OCI-LY7 (cell line): ENCODE data around the gene CD226. TPM values are rescaled to one million over a fixed set of nuclear protein-coding genes. Genes with fewer than 3 reads are reported as not detected.

Experiments used
- BruUV-seq: library from RNA; stranded (reverse); fragments of 400-500 nt; replicated peaks from 2 replicates; lab custom pipeline; 2021; lab: Mats Ljungman, UMichigan
- CTCF ChIA-PET: fragments of 300-600 bp; sonication (Branson Sonifier 250); formaldehyde crosslinking; loops from one replicate; lab custom pipeline; 2022; ENCODE audit warnings: antibody characterized with exemption; ENCODE audit not compliant: unreplicated experiment; lab: Charles Lee
- POLR2A ChIA-PET: fragments of 300-600 bp; sonication (Branson Sonifier 250); formaldehyde crosslinking; loops from one replicate; lab custom pipeline; 2022; ENCODE audit warnings: antibody characterized with exemption; lab: Charles Lee
- DNase-seq: peaks from one replicate; pipeline ENCODE4 v3.0.0-alpha.2; 2015; ENCODE audit warnings: low spot score
- H2AFZ ChIP-seq: fragments of 200-600 bp; sonication (generic), shearing (Covaris generic); 2 replicates; pipeline ENCODE4 v1.6.1; 2014; ENCODE audit warnings: mild to moderate bottlenecking, antibody characterized with exemption, low read length, moderate library complexity
- H3K27ac ChIP-seq: fragments of 200-600 bp; sonication (generic); 2 replicates; pipeline ENCODE4 v1.5.1; 2014; ENCODE audit warnings: mixed run types, low read depth, mild to moderate bottlenecking, moderate library complexity, low read length, inconsistent platforms; ENCODE audit not compliant: poor library complexity, severe bottlenecking
- H3K36me3 ChIP-seq: fragments of 200-600 bp; sonication (generic); 2 replicates; pipeline ENCODE4 v1.6.1; 2014; ENCODE audit warnings: mild to moderate bottlenecking, antibody characterized with exemption, low read length, moderate library complexity, mixed read lengths; ENCODE audit not compliant: insufficient read depth
- H3K4me1 ChIP-seq: fragments of 200-600 bp; sonication (generic); 2 replicates; pipeline ENCODE4 v1.5.1; 2014; ENCODE audit warnings: mild to moderate bottlenecking, low read length; ENCODE audit not compliant: insufficient read depth, poor library complexity, severe bottlenecking
- H3K4me2 ChIP-seq: fragments of 200-600 bp; sonication (generic); 2 replicates; pipeline ENCODE4 v1.6.1; 2014; ENCODE audit warnings: mild to moderate bottlenecking, low read length
- H3K4me3 ChIP-seq: fragments of 200-600 bp; sonication (generic); 2 replicates; pipeline ENCODE4 v1.5.1; 2014; ENCODE audit warnings: mild to moderate bottlenecking, low read depth, low read length; ENCODE audit not compliant: poor library complexity, severe bottlenecking
- H3K79me2 ChIP-seq: fragments of 200-600 bp; sonication (generic); 2 replicates; pipeline ENCODE4 v1.6.1; 2016; ENCODE audit warnings: low read depth, mild to moderate bottlenecking, low read length, moderate library complexity, mixed read lengths; ENCODE audit not compliant: insufficient read depth
- H3K9me2 ChIP-seq: fragments of 200-600 bp; sonication (generic); 2 replicates; pipeline ENCODE4 v1.6.1; 2016; ENCODE audit warnings: mild to moderate bottlenecking, low read length, mixed read lengths; ENCODE audit not compliant: insufficient read depth
- H3K9me3 ChIP-seq: fragments of 200-600 bp; sonication (generic); 2 replicates; pipeline ENCODE4 v1.6.1; 2014; ENCODE audit warnings: mild to moderate bottlenecking, mixed run types, low read length, mixed read lengths
- H4K20me1 ChIP-seq: fragments of 200-600 bp; sonication (generic); 2 replicates; pipeline ENCODE4 v1.6.1; 2014; ENCODE audit warnings: mild to moderate bottlenecking, antibody characterized with exemption, low read length, moderate library complexity, mixed read lengths; ENCODE audit not compliant: insufficient read depth
- CTCF ChIP-seq: fragments of 200-600 bp; sonication (generic); conservative IDR thresholded peaks from 2 replicates; pipeline ENCODE4 v1.5.1; 2014; ENCODE audit warnings: mild to moderate bottlenecking, antibody characterized with exemption, low read length, moderate library complexity, mixed read lengths
- EZH2phosphoT487 ChIP-seq: fragments of 200-600 bp; sonication (generic); IDR thresholded peaks from 2 replicates; pipeline ENCODE4 v1.6.1; 2018; ENCODE audit warnings: low read depth, borderline replicate concordance, mild to moderate bottlenecking, mixed run types, antibody characterized with exemption, low read length, moderate library complexity, mixed read lengths
- intact Hi-C: fragments of 100-400 bp; cut with micrococcal nuclease; formaldehyde crosslinking; loops from one replicate; pipeline ENCODE4 v1.10.0; 2022; ENCODE audit not compliant: unreplicated experiment
- total RNA-seq, 2 experiments: library from RNA; depleted of rRNA in 1 of 2; stranded (reverse); fragments of >200 nt in 1 of 2; shearing (Covaris generic) in 1 of 2; gene quantifications; 2 replicates each; pipeline ENCODE4 v1.2.3, GENCODE V29; 2014 to 2022

The CD226 gene
- total RNA-seq, 2 experiments from 2014 or later, result 0.25 TPM; not detected in 1

- H4K20me1 ChIP-seq, result no peaks in the 10 kb centered on the region
- H3K27ac ChIP-seq, result no peak overlapping the region
- ChIA-PET POLR2A (no interaction called here), CTCF (no interaction called here)
- no peak for TF ChIP-seq CTCF
- TF ChIP-seq EZH2phosphoT487, result no peak
- no TSS peak for BruUV-seq
- no peak overlapping the region for H3K4me3 ChIP-seq
- H3K4me1 ChIP-seq, result no peaks in the 10 kb centered on the region
- no peak overlapping the region for H3K4me2 ChIP-seq
- H2AFZ ChIP-seq, result no peak overlapping the region
- no peaks in the 10 kb centered on the region for H3K9me2 ChIP-seq
- DNase-seq, result no peak
- H3K9me3 ChIP-seq, result no peaks in the 10 kb centered on the region
- H3K79me2 ChIP-seq, result no peaks in the 10 kb centered on the region
- H3K36me3 ChIP-seq, result no peaks in the 10 kb centered on the region
- intact Hi-C loops, result no loop called here
Measured at GRCh38 chr18:69844656-69845055, 103.0 kb downstream of the CD226 start.

GRCh38 chr18:69843015-69843414 is 104.7 kb downstream of the CD226 start:
- no TSS peak for BruUV-seq

GRCh38 chr18:69841117-69841516 is 106.6 kb downstream of the CD226 start:
- Histone ChIP-seq H2AFZ (no peak overlapping the region), H3K9me3 (no peaks in the 10 kb centered on the region), H3K27ac (no peak overlapping the region), H3K9me2 (no peaks in the 10 kb centered on the region), H3K4me1 (no peaks in the 10 kb centered on the region), H4K20me1 (no peaks in the 10 kb centered on the region), H3K4me3 (no peak overlapping the region), H3K4me2 (no peak overlapping the region), H3K36me3 (no peaks in the 10 kb centered on the region), H3K79me2 (no peaks in the 10 kb centered on the region)
- no TSS peak for BruUV-seq
- TF ChIP-seq CTCF, result no peak
- no peak for TF ChIP-seq EZH2phosphoT487
- DNase-seq, result no peak
- POLR2A ChIA-PET, result no interaction called here
- CTCF ChIA-PET, result no interaction called here
- intact Hi-C loops, result no loop called here

More at GRCh38 chr18:69843015-69843414, 104.7 kb downstream of the CD226 start:
- intact Hi-C loops, result no loop called here
- DNase-seq, result no peak
- Histone ChIP-seq H4K20me1 (no peaks in the 10 kb centered on the region), H3K4me1 (no peaks in the 10 kb centered on the region), H3K4me3 (no peak overlapping the region), H3K9me3 (no peaks in the 10 kb centered on the region), H3K36me3 (no peaks in the 10 kb centered on the region), H3K79me2 (no peaks in the 10 kb centered on the region), H3K27ac (no peak overlapping the region), H3K4me2 (no peak overlapping the region), H2AFZ (no peak overlapping the region), H3K9me2 (no peaks in the 10 kb centered on the region)
- ChIA-PET CTCF (no interaction called here), POLR2A (interaction anchor here (0.5 kb wide), 1 partner anchor 28 kb away, joined by 3 read pairs; no protein-coding TSS in a partner anchor)
- TF ChIP-seq CTCF (no peak), EZH2phosphoT487 (no peak)
